ENCODE measurements around the gene SBK2.
A peak's percentile ranks its signal among the peaks of the same experiment; 100 is the strongest.
"Not testable (repeated sequence)": the region's sequence is repeated elsewhere in the genome, so short reads cannot be mapped to it uniquely, and the experiment has no call there.

SBK2 gene

DNA sequence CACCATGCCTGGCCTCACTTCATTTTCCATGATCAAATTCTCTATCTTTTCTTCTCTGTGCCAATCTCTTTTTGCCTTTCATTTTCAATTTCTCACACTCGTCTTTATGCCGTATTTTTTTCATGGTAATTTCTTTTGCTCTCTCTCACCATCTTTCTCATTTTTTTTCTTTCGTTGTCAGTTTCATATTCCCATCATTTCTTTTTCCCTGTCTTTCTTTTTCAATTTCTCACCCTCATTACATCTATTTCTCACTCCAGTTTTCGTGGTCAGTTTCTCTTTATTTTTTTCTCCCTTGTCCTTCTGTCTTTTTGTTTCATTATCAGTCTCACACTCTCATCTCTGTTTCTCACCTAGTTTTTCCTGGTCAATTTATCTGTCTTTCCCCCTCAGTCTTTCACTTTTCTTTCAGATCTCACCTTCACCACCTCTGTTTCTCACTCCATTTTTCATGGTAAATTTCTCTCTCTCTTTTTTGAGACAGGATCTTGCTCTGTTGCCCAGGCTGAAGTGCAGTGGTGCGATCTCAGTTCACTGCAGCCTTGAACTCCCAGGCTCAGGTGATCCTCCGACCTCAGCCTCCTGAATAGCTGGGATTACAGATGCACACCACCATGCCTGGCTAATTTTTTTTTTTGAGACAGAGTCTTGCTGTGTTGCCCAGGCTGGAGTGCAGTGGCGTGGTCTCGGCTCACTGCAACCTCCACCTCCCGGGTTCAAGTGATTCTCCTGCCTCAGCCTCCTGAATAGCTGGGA is 34.6 kb downstream of the SBK2 start:
- DNase-seq (ENCODE audit: low read depth in 2 of 2) = no peak

DNA sequence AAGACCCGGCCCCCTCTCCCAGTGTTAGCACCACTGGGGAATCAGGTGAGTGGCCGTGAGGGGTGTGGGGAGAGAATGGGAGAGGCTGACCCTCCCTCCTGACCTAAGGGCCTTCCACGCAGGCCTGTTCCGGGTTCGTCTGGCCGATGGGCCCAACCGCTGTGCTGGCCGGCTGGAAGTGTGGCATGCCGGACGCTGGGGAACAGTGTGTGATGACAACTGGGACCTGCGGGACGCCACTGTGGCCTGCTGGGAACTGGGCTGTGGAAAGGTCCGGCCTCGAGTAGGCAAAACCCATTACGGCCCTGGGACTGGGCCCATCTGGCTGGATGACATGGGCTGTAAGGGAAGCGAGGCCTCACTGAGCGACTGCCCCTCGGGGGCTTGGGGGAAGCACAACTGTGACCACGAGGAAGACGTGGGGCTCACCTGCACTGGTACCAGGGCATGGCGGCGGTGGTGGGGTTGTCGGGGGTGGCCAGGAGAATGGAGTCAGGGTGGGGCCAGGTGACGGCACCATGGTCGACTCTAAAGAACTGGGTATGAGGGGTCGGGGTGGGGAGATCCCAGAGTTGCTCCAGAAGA is 36.5 kb downstream of the SBK2 start:
- DNase-seq (ENCODE audit: low read depth in 2 of 2) = no peak

DNA sequence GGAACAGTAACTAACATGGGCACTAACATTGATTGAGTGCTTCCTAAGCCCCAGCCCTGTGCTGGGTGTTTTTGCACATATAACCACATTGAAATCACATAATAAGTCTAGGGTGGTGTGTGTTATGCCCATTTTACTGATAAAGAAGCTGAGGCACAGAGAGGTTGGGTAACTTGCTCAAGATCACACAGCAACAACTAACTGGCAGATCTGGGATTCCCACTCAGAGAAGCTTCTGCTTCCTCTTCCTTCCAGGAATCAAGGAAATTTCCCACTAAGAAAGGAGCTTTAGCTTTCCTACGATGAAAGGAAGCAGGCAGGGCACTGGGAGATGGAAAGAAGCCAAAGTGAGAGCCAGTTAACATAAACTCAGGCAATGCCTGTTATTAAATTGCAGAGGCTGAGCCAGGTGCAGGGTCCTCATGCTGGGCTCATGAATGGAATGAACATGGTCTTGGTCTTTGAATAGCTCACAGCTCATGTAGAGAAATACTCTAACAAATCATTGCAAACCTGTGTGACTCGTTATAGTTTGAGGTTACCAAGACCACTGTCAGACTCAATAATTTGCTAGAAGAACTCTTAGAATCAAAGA is 38.6 kb downstream of the SBK2 start:
- no peak for DNase-seq (ENCODE audit: low read depth in 2 of 2)

DNA sequence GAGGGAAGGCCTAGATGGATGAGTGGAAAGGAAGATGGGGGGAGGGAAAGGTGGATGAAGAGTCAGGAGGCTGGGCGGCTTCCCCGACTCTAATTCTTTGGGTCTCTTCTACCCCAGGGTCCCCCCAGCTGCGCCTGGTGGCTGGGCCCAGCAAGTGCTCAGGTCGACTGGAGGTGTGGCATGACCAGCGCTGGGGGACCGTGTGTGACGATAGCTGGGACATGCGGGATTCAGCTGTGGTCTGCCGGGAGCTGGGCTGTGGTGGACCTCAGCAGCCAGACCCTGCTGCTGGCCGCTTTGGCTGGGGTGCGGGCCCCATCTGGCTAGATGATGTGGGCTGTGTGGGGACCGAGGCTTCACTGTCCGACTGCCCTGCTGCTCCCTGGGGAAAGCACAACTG is 39.2 kb downstream of the SBK2 start:
- DNase-seq (ENCODE audit: low read depth in 2 of 2) = no peak

DNA sequence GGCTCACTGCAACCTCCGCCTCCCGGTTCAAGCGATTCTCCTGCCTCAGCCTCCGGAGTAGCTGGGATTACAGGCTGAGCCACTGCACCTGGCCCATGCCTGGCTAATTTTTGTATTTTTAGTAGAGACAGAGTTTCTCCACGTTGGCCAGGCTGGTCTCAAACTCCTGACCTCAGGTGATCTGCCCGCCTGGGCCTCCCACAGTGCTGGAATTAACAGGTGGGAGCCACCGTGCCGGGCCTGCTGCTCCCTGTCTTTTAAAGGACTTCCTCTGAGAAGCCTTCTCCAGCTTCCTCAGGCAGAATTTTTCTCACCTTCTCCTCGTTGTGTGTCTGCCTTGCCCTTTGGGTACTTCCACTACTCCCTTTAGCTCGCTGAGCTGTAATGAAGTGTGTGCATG is 40.1 kb downstream of the SBK2 start:
- not testable (repeated sequence) for DNase-seq (ENCODE audit: low read depth in 2 of 2)

DNA sequence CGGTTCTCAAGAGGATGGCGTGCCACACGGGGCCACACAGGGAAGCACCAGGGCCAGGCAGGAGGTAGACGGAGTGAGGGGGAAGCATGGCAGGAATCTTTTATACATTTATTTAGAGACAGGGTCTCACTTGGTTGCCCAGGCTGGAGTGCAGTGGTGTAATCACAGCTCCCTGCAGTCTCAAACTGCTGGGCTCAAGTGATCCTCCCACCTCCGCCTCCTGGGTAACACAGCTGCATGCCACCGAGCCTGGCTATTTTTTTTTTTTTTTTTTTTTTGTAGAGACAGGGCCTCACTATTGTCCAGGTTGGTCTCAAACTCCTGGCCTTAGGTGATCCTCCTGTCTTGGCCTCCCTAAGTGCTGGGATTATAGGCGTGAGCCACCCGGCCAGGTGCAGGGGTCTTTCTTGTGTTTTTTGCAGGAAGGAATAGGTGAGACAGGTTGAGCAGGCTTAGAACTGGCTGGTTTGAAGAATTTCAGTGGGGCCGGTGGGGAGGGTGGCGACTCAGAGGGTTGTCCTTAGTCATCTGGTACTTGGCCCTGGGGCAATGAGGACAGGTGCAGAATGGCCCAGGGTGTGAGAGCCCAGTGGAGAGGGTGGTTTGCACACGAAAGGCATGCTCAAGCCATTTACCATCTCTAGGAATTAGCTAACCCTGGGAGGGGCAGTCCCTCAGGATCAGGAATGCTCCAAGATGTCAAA is 41.1 kb downstream of the SBK2 start:
- DNase-seq (ENCODE audit: low read depth in 2 of 2) = no peak

DNA sequence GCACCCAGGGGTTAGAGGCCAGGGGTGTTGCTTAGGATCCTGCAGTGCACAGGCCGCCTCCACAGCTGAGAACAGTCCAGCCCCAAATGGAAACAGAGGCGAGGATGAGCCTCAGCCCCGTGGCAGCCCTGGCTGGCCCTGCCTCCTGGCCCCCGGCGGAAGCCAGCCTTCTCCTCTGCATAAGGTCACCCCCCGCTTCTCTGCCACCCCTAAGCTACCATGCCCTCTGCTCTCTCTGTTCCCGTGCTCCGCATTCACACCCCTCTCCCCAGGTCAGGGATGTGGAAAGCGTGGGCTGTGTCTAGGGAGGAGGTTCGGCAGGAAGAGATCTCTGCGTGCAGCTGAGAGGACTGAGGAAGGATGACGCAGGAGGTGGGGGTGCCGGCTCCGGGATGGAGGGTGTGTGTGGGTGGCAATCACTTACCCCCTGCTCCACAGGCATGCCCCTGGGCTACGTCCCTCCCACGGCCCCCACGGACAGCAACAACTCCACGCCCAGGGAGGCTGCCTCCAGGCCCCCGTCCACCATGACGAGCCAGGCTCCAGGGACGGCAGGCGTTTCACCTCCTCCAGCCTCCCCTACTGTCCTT is 42.7 kb downstream of the SBK2 start:
- DNase-seq (ENCODE audit: low read depth in 2 of 2) = no peak

DNA sequence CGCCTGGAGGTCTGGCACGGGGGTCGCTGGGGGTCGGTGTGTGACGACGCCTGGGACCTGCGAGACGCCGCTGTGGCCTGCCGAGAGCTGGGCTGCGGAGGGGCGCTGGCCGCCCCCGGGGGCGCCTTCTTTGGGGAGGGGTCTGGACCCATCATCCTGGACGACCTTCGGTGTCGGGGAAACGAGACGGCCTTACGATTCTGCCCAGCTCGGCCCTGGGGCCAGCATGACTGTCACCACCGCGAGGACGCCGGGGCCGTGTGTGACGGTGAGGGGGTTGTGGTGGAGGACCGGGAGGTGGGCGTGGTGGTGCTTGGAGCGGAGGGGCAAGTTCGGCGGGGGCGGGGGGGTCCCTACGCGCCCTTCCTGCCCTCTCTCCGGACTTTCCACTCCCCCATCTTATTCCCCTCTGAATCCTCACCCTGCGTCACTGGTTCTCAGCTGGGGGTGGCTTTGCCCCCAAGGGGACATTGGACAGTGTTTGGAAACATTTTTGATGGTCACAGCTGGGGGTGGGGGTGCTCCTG is 43.2 kb downstream of the SBK2 start:
- no peak for DNase-seq (ENCODE audit: low read depth in 2 of 2)

DNA sequence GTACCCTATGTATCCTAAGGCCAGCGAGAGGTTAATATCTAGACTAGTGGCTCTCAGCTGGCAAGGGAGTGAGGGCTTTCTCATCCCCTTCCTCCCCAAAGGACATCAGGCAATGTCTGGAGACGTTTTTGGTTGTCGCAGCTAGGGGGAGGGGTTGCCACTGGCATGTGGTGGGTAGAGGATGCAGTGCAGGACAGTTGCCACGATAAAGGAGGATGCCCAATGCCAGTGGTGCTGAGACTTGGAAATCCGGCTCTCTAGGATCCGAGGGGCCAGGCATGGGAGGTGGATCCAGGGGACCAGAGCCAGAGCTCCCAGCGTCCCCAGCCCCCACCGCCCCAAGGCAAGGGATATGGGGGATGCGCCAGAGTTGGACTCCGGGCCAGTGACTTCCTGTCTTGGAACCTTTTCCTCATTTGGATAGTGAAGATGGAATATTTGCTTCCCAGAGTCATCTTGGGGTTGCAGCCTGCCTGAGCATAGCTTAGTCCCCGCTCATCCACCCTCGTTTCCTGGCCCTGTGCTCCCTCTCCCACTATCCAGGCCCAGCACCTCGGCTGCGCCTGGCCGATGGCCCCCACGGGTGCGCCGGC is 43.8 kb downstream of the SBK2 start:
- DNase-seq (ENCODE audit: low read depth in 2 of 2) = no peak

DNA sequence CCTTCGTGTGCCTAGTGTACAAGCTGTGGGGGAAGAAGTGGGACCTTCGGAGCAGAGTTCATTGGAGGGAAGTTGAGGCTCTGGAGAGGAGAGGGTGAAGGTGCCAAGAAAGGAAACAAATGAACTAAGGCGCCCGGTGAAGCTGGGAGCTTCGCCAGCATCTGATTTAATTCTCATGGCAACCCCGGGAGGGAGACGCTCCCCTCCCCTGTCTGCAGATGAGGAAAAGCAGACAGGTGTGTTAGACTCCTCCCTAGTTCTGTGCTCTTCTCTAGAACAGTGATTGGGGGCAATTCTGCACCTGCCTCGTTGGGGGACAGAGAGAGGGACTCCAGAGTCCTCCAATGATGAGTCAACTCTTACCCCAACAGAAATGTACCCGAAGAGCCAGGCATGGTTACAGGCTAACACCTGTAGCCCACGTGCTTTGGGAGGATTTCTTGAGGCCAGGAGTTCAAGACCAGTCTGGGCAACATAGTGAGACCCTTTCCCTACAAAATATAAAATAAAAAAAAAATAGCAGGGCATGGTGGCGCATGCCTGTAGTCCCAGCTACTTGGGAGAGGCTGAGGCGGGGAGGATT is 44.5 kb downstream of the SBK2 start:
- no peak for DNase-seq (ENCODE audit: low read depth in 2 of 2)

DNA sequence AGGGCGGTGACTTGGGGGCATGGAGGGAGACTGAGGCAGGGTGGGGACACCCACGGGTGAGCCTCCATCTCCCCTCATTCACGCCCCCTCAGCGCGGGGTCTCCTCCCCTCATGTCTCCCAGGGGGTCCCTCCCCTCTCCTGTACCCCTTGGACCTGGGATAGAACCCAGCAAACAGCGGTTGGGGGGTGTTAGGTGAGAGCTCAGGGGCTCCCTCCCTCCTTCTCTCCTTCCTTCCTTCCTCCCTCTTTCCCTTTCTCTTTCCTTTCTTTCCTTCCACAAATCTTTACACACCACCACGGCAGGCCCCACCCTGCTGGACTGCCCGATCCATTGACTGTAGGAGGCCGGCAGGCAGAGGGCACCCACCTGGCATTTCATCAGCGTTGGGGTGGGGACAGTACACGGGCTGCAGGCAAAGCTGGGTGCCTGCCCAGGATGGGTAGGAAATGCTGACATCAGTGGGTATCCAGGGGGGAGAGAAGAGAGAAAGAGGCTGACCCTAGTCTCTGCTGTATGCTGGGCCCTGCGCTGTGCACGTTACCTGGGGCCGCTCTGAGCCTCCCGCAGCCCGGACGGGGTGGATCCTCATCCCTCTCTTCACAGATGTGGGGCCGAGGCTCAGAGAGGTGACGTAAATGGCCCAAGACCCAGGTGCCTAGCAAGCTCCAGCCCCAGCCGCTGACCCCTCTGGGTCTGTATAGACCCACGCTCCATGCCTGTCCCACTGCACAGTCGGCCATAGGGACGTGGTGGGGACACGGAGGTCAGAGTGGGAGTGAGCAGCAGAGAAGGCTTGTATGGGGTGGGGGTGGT is 45.2 kb downstream of the SBK2 start:
- DNase-seq (ENCODE audit: low read depth in 2 of 2) = no peak

DNA sequence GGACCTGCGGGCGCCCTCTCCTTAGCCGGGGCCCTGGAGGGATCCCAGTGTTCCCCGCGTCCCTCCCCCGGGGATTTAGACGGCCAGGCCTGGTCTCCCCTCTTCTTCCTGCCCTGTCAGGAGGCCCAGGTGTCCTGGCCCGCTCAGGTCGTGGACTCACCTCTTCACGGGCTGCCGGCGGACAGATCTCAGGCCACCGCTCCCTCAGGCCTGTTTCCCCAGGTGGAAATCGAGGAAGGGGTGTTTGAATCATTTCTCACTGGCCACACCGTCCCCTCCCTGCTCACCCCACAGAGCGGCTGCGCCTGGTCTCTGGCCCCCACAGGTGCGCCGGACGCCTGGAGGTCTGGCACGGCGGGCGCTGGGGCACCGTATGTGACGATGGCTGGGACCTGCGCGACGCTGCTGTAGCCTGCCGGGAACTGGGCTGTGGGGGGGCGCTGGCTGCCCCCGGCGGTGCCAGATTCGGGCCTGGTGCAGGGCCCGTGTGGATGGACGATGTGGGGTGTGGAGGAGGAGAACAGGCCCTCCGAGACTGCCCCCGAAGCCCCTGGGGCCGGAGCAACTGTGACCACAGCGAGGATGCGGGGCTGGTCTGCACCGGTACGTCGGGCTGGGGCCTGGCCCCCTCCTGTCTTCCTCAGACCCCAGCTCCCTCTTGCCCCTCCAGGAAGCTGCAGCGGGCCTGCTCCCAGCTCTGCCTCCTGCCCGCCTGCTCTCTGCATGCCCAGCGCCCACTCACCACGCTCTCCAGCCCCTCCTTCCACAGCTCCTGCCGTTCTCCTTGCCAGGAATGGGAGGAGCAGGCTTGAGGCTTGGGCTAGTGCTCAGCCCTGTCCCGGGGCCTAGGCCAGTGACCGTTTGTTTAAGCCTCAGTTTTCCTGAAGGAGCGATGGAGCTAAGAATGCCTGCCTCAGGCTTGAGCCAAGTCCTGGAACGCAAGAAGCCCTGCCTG is 46.2 kb downstream of the SBK2 start:
- DNase-seq (ENCODE audit: low read depth in 2 of 2) = no peak

DNA sequence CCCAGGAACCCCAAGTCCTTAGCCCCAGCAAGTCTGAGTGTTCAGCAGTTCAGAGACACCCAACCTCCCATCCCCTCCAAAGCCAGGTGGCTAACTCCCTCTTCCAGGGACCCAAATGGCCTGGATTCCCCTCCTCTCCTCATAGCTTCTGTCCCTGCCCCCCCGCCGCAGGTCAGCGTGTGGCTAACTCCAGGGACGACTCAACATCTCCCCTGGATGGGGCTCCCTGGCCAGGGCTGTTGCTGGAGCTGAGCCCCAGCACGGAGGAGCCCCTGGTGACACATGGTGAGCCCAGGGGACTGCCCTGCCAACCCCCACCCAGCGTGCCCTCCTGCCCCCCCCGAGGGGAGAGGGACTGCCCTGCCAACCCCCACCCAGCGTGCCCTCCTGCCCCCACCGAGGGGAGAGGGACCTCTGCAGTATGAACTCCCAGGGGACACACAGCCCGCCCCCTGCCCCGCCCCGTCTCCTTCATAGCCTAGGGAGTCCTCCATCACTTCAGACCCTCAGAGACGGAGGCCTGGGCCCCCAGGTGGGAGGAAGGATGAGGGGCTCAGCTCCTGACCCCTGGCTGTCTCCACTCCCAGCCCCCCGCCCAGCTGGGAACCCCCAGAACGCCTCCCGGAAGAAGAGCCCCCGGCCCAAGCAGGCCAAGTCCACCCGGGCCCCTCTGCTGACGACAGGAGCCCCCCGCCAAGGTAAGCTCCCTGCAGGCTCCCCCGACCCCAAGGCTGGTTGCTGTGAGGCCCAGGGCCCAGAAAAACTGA is 47.0 kb downstream of the SBK2 start:
- DNase-seq (ENCODE audit: low read depth in 2 of 2) = no peak

DNA sequence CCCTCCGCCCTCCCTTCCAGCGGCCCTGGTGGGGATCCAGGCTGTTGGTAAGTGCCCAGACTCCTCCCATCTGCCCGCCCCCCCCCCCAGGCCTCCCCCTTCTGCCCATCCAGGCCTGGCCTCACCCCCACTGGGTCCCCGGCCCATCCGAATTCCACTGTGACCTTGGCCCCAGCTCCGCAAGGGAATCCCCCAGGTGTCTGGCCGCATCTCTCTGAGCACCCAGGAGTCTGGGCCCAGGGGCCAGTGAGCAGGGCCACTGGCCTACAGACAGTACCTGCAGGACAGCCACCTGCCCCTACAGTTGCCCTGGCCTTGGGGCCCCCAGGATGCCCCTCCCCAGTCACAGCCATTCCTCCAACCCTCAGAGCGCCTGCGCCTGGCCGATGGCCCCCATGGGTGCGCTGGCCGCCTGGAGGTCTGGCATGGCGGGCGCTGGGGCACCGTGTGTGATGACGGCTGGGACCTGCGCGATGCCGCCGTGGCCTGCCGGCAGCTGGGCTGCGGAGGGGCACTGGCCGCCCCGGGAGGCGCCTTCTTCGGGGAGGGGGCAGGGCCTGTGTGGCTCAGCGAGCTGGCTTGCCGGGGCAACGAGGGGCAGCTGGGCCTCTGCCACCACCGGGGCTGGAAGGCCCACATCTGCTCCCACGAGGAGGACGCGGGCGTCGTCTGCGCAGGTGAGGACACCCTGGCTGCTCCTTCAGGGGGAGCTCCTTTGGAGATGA is 47.8 kb downstream of the SBK2 start:
- DNase-seq (ENCODE audit: low read depth in 2 of 2) = no peak

DNA sequence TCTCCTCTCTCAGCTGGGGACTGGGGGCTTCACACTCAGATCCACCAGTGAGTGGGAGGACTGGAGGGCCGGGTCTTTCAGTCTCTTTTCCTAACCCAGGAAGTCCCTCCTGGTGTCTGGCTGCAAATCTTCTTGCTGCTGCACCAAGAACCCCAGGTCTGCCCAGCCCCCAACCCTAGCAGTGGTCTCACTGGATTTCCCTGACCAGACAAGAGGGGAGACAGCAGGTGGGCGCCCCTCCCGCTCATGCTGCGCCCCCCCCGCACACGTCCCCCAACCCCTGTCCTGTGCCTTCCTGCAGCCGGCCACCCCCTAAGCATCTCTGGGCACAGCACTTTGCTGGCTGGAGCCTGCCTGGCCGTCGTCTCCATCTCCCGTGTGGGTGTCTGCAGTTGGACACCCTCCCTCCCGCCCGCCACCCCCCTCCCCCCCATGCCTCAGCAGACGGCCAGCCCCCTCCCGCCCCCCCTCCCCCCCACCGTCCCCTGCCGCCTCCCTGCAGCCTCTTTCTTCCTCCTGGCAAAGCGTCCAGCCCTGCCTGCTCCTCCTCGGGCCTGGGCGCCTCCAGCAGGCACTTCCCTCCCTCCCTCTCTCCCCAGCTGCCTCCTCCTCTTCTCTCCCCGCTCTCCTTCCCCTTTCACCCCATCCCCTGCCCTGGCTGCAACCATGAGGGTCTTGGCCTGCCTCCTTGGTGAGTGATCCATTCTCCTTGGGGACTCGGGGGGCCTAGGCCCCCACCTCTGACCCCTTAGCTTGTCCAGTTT is 48.8 kb downstream of the SBK2 start, which contains the start of gene SSC5D:
SSC5D (plus strand) TSS at position 513 of the 764 bp plus-strand sequence; CDS start at position 667, 154 bp downstream.
- DNase-seq (ENCODE audit: low read depth in 2 of 2) = no peak

DNA sequence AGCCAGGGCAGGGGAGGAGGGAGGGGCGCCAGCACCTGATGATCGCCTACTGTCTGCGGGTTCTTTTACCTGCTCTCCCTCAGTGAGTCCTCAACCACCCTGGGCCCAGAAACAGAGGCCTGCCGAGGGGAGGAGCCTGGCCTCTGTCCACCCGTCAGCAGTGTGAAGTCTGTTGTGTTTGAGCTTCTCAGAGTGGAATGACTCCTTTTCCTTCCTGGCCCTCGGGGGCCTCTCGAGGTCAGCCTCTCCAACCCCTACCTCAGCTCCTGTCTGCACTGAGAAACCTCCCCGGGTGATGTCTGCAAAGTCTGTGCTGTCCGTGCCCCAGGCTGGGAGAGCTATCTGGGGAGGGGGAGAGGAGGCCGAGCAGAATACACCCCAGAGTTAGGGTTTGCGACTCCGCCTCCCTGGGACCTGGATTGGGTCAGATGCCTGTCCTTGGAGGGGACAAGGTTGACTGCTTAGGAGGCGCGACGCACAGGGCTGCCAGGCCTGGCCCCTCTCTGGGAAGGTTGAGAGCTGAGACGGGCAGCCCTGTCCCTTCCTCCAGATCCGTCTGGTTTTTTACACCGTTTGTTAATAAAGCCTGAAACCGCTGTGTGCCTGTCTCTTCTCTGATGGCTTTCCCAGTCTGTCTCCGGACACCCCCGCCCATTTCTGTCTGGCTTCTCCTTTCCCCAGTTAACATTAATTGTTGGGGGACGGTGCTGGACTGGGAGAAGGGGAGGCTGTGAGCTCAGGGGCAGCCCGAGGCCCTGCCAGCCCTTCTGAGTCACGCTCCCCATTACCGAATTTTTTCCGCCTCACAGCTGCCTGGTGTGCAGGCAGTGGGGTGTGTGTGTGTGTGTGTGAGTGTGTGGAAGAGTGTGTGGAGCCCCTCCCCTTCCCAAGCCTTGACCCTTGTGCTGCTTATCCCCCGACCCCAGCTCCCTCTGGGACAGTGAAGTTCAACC is 49.7 kb downstream of the SBK2 start:
- peak; percentile 41 to 53 for DNase-seq (ENCODE audit: low read depth in 2 of 2)

Data from stimulated activated CD4-positive, alpha-beta T cell treated with anti-CD3 and anti-CD28 coated beads, Interleukin-1b, Interleukin-23, amount 100 ng/mL, for 4 hours (primary cell).